GM19397 (cell line): ENCODE measurements around the gene SAMD11.

ENCODE experiments used
- ATAC-seq: cut with Tn5 transposase; IDR thresholded peaks from one replicate; pipeline ENCODE4 v1.9.1; 2021; ENCODE audit warnings: mild to moderate bottlenecking, moderate library complexity; ENCODE audit not compliant: unreplicated experiment

The SAMD11 gene

DNA sequence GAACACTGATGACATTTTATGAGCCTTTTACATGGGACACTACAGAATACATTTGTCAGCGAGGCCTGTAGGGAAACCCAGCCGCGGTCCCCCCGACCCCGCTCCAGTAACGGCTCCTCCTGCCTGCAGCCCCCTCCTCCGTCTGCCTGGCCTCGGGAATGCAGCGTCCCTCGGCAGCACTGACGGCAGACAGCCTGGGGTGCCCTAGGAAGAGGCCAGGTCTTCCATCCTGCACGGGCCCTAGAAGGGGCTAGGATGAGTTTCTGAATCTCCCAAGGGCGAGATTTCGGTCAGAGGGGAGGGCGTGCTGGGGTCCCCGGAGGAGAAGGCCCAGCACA, 8.4 kb downstream of the SAMD11 start:
- no peak for ATAC-seq

DNA sequence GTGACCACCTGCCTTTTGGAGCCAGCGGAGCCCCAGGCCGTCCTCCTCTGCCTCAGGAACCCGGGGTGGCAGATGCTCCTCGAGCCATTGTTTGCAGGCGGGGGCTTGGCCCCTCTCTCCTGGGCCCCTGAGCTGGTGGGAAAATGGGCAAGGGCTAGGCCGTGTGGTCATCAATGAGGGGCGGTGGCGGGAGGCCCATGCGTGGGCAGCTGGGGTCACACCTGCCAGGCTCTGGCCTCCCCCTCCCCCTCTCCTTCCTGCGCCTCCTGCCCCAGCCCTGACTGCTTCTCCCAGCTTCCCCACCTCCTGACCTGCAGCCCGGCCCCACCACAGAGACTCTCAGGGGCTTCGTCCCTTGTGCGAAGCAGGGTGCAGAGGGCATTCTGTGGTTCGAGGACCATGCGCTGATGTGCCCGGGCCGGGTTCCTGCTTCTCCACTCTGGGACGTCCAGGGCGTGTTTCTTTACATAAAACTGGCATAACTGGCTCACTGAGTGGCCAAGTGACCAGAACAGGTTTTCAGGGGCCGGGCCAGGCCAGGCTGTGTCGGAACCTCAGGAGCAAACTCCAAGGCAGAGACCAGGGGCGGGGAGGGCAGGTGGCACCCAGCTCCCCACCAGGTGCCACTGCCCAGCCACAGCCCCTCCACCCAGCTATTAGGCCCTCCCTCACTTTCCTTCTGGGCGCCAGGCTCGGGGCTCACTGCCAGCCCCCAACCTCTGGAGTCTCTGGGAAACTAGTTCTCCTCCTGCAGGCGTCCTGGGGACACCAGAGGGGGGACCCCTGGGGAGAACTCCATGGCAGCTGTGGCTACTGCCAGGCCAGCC, 9.3 kb downstream of the SAMD11 start:
- ATAC-seq, result no peak

DNA sequence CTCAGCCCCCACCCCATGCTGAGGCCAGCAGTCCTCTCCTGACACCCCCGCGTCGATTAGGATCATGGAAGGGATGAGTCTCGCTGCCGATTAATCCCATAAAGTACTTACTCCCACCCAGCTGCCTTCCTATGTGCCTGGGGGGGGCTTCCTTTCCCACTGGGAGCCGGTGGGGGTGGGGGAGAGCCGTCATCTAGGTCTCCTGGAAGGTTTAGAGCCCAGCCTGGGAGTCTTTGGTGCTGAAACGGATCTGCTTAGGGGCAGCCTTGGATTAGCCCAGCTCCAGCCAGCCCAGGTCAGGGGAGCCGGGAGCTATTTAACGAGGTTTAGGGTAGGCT, 9.8 kb downstream of the SAMD11 start:
- ATAC-seq, result no peak

DNA sequence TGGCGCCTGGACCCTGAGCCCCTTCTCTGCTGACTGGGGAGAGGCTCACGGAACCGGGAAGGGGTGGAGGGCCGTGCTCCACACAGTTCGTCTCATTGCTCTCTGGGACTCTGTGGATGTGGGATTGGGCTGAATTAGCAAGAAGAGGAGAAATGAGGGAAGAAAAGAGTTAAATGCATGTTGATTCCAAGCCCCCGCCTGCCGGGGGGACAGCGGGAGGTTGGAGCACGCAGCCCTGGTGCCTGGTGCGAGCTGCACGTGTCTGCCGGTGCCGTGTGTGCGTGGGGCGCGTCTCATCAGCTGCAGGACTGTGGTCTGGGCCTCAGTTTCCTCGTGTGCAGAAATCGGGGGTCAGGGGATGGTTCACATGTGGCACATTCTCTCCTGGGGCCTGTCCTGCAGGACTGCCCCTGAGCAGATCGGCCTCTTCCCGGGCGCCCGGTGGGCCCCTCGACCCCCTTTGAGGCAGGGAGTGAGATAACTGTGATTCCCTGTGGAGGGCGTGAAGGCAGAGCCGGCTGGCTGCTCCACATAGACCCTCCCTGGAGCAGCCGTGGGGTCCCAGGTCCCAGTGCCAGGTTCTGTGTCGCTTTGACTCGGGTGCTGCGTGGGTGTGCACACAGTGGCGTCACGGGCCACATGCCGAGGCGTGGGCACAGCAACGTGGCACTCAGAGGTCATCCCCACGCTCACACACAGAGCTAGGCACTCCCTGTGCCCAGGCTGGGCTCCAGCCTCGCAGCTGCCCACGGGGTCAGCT, 11.4 kb downstream of the SAMD11 start:
- no peak for ATAC-seq

DNA sequence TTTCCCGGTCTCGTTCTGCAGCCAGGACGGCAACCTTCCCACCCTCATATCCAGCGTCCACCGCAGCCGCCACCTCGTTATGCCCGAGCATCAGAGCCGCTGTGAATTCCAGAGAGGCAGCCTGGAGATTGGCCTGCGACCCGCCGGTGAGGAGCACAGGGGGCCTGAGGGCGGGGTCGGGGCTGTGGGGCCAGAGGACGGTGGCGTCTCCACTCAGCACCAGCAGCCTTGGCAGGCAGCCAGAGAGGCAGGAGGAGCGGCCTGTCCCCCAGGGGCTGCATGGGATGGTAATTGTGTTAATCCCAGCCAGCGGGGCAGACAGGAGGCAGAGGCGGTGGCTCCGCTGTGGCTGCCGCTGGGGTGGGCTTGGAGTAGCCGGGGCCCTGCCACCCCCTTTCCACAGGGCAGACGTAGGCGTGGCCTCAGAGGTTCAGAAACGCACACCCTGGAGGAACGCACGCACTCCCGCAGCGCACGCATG, 12.1 kb downstream of the SAMD11 start:
- no peak for ATAC-seq

DNA sequence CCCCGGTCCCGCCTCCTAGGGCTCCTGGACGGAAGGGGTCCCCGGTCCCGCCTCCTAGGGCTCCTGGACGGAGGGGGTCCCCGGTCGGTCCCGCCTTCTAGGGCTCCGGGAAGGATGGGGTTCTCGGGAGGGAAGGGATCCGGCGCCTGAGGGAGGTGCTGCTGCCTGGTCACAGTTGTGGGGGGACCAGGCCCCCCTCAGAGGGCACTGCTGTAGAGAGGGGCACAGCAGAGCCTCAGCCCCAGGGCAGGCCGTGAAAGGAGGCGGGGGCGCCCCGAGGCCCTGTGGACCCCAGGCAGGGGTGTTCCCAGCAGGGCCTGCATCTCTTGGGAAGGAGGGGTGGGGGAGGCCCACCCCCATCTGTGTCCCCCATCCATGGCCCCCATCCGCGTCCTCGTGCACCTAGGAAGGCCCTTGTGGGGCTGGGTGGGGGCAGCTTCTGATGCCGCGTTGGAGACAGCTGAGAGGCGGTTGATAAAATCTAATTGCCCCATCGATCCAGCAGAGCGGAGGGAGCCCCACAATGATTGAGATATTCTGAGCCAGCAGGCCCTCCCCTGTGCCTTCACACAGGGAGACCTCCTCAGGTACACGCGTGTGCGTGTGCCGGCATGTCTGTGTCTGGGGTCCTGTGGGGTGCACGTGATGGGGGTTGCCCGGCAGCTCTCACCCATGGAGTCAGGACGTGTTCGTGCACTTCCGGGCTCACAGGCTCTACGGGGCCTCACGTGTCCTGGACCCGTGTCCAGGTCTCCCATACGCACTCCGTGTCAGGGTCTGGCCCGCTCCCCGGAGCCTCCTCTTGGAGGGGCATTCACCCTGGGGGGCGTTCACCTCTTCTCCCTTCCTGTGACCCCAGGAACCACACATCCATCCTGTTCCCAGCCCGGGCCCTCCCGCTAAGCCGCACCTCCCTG, 12.9 kb downstream of the SAMD11 start:
- ATAC-seq, result no peak

DNA sequence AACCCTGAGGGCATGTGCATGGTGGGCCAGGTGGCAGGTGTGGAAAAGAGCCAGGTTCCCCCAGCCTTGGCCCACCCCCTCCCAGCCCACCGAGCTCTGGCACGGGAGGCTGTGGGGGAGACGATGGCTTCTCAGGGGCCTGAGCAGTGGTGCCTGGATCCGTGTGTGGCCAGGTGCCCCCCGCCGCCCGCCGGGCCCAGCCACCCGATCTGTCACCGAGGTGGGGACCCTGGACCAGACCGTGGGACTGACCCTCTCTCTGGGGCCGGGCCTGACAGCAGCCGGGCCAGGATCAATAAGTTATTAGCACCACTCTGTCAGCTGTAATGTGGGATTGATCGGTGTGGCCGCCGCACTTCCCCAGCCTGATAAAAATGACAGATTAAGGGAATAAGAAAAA, 13.8 kb downstream of the SAMD11 start:
- no peak for ATAC-seq

DNA sequence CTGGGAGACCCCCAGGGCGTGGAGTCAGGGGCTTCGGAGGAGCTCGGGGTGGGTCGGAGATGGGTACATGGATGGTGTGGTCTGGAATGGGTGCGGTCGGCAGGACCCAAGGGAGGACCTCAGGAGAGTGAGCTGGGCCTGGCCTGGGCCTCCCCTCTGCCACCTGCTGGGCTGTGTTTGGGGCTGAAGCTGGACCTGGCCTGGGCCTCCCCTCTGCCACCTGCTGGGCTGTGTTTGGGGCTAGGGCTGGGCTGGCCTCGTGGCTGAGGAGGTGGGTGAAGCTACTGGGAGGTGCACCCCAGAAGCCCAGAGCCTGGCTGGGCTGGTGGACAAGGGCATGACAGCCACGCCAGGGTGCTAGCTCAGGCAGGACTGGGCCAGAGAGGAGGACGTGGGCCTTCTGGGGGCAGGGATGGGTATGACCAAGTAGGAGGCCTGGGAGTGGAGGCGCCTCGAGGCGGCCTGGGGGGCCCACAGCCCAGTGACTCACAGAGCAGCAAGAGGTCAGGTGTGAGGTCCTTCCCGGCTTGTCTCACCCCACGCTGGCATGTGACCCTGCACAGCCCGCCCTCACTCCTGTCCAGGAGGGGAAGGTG, 14.5 kb downstream of the SAMD11 start:
- no peak for ATAC-seq

DNA sequence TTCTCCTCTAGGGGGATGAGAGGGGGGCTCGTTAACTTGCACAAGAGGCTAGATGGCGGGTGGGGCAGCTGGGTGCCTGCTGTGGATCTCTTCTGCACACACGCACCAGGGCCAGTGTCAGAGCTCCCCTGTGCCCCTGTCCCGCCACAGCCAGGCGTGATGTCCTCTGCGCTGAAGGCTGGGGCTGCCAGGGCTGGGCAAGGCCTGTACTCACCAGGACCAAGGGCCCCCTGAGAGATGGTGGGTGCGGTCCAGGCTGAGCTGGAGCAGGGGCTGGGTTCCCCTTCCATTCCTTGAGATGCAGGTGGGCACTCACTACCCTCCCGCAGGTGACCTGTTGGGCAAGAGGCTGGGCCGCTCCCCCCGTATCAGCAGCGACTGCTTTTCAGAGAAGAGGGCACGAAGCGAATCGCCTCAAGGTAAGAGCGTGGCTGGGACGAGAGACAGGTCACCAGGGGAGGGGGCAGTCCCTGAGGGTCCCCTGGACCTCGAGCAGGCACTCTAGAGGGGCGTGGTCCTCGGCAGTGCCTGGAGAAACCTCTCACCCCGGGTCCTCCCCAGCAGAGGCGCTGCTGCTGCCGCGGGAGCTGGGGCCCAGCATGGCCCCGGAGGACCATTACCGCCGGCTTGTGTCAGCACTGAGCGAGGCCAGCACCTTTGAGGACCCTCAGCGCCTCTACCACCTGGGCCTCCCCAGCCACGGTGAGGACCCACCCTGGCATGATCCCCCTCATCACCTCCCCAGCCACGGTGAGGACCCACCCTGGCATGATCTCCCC, 15.2 kb downstream of the SAMD11 start:
- no peak for ATAC-seq

DNA sequence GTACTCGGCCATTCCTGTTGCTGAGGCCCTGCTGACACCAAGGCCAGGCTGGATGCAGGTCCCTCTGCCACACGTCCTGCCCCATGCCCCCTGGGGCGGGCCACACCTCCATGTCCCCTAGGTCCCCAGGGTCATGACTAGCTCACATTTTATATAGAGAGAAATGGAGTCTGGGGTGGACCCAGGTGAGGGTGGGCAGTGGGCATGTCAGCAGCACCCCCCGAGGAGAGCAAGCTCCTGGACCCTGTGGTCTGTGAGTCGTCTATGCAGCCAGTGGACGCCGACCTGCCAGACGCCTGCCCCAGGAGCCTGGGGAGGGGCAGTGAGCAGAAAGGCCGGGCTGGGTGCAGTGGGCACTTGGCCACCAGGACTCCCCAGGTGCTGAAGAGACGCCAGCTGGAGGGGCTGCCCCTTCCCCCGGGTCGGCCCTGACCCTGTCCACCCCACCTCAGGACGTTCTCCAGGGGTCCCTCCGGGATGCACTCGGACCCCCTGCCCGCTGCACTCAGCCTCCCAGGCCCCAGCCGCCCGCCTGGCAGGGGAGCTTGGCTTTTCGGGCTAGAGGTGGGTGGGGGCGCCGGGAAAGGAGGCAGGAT, 15.9 kb downstream of the SAMD11 start:
- ATAC-seq, result no peak

DNA sequence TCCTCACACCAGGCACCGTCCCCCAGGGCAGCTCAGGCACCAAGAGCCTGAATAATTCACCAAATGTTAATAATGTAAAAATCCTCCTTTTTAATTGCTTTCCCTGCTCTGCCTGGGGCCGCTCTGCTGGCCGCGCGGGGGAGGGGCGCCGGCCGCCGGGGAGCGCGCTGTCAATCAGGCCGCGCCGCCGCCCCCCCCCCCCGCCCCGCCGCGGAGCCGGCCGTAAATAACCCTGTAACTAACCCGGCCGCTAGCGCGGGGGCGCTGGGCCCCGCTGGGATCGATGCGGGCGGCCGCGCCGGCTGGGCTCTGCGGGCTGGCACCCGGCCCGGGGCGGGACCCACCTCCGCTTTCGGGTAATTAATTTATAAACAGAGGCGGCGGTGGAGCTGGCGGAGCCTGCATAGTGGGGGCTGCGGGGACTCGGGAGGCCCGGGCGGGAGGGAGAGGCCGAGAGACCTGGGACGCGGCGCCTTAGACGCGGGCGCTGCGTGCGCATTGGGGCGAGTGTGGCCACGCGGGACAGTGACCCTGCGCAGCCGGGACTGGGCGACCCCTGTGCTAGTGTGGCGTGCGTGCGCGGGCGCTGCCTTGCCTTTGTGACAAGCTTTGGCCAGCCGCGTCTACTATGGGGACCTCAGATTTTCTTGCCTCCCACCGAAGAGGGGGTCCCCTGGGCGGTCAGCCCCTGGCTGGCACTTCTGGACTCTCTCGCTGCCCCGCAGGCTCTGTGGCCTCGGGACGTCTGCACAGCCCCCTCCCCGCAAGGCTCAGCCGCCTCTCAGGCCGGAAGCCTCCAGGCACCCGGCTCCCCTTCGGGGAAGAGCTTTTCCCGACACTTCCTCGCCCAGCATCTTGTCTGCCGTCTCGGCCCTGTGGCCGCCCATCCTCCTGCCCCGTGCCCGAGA, 16.6 kb downstream of the SAMD11 start:
- ATAC-seq, result no peak

DNA sequence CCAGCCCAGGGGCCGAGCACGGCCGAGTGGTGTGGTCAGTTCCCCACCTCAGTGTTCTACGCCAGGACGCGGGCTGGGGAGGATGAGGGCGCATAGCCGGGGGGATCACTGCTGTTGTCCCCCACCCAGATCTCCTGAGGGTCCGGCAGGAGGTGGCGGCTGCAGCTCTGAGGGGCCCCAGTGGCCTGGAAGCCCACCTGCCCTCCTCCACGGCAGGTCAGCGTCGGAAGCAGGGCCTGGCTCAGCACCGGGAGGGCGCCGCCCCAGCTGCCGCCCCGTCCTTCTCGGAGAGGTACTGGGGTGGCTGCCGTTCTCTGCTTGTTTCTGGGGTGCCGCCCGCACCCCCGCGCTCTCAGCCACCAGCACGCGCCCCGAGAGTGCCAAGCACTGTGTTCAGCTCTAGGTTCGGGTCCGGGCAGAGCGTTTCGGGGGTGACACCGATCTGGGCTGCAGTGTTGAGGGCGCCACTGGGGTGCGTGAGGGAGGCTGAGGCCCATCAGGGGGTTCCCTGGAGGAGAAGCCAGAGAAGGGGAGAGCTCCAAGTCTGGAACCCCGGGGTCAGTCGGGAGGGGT, 17.4 kb downstream of the SAMD11 start:
- no peak for ATAC-seq

DNA sequence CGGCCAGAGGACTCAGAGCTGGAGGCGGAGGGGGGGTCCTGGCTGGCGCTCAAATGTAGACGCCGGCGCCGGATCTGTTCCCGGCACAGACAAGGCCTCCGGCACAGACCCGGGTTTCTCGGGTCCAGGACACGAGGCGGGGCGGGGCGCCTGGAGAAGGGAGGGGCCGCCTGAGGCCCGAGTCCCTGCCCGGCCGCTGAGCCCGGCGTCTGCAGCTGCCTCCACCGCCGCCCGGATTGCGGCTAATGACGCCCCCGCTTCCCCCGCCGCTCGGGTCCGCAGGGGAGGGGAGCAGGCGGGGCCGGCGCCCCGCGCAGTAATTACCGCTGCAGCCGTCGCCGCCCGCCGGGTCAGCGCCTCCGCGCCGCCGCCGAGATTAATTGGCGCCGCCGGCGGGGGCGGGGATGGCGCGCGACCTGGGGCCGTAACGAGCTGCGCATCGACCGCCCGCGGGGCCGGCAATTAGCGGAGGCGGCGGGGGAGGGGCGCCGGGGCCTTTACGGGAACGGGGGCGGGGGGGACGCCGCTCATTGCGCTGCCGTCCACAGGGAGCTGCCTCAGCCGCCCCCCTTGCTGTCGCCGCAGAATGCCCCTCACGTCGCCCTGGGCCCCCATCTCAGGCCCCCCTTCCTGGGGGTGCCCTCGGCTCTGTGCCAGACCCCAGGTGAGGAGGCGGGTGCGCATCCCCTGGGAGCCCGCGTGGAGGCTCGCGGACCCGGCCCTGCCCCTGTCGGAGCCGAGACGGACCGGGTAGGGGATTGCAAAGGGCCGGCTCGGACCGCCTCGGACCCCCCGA, 18.1 kb downstream of the SAMD11 start:
- no peak for ATAC-seq

DNA sequence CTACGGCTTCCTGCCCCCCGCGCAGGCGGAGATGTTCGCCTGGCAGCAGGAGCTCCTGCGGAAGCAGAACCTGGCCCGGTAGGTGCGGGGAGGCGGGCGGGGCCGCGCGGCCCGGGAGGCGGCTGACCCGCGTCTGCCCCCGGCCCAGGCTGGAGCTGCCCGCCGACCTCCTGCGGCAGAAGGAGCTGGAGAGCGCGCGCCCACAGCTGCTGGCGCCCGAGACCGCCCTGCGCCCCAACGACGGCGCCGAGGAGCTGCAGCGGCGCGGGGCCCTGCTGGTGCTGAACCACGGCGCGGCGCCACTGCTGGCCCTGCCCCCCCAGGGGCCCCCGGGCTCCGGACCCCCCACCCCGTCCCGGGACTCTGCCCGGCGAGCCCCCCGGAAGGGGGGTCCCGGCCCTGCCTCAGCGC, 18.7 kb downstream of the SAMD11 start:
- ATAC-seq, result no peak

DNA sequence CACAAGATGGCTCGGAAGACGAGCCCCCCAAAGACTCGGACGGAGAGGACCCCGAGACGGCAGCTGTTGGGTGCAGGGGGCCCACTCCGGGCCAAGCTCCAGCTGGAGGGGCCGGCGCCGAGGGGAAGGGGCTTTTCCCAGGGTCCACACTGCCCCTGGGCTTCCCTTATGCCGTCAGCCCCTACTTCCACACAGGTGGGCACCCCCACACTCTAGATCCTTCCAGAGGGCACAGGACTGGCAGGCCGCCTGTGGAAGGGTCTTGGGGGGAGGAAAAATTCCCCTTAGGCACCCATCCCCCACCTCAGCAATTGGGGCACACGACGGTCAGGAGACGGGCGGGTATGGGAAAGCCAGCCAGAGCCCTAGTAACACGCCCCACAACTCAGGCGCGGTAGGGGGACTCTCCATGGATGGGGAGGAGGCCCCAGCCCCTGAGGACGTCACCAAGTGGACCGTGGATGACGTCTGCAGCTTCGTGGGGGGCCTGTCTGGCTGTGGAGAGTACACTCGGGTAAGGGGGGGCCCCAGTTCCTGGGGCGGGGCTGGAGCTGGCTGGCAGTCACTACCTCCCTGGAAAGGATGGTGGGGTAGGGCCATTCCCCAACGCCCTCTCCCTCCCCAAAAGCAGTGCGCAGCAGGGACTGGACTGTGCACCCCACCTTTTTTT, 19.3 kb downstream of the SAMD11 start:
- ATAC-seq, result no peak

DNA sequence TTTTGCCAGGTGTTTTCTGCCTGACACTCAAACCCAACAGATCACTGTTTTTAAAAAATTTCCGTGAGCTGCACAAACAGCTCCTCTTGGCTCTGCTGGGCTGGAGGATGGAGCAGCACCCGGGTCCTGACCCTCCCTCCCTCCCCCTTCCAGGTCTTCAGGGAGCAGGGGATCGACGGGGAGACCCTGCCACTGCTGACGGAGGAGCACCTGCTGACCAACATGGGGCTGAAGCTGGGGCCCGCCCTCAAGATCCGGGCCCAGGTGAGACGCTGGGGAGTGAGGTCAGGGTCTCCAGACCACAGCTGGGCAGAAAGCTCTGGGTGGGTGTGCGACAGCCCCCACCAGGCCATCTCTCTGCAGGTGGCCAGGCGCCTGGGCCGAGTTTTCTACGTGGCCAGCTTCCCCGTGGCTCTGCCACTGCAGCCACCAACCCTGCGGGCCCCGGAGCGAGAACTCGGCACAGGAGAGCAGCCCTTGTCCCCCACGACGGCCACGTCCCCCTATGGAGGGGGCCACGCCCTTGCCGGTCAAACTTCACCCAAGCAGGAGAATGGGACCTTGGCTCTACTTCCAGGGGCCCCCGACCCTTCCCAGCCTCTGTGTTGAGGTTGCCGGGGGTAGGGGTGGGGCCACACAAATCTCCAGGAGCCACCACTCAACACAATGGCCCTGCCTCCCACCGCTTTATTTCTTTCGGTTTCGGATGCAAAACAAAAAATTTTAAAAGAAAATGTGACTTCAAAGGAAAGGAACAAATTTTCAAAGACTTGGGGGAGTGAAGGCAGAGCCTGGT, 20.0 kb downstream of the SAMD11 start:
- ATAC-seq, result no peak
